ENCODE results near the gene H19.

H19 gene

DNA sequence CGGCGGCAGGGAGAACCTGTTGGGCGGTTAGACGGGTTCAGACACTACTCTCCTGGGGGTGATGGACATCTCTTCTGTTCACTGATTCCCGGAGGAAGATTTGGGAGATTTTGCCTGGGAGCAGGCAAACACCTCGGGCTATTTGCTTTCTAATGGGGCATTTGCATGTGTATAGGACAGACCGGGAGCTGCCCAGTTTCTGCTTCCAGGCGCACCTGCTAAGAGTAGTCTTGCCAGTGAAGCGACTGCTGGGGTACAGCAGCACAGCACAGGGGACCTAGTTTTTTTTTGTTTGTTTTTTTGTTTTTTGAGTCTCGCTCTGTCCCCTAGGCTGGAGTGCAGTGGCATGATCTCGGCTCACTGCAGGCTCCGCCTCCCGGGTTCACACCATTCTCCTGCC is 6.8 kb upstream of the H19 start:
- Histone ChIP-seq H3K9me3 (ENCODE audit: control insufficient read depth, insufficient read depth, low read length) (no peaks in the 10 kb centered on the region), H3K79me2 (ENCODE audit: control insufficient read depth, low read length) (no peaks in the 10 kb centered on the region), H3K36me3 (ENCODE audit: control insufficient read depth, low read length) (no peaks in the 10 kb centered on the region), H3K9me2 (replicated peaks; ENCODE audit: control insufficient read depth, low read length) (no peaks in the 10 kb centered on the region), H3K4me1 (ENCODE audit: control insufficient read depth, low read length) (no peaks in the 10 kb centered on the region), H3K4me2 (ENCODE audit: low read length) (no peak overlapping the region), H3K27ac (ENCODE audit: low read depth, low read length) (no peak overlapping the region), H3K4me3 (ENCODE audit: low read length) (no peak overlapping the region), H3F3A (ENCODE audit: control insufficient read depth, insufficient read depth) (no peaks in the 10 kb centered on the region), H3K27me3 (ENCODE audit: control insufficient read depth, low read length) (no peaks in the 10 kb centered on the region), H4K20me1 (ENCODE audit: control insufficient read depth, insufficient read depth, low read depth, low read length) (no peaks in the 10 kb centered on the region)
- no peak for TF ChIP-seq EZH2phosphoT487 (IDR thresholded peaks at IDR 0.05; ENCODE audit: borderline replicate concordance, low read length)
- TF ChIP-seq, protein P1, sequence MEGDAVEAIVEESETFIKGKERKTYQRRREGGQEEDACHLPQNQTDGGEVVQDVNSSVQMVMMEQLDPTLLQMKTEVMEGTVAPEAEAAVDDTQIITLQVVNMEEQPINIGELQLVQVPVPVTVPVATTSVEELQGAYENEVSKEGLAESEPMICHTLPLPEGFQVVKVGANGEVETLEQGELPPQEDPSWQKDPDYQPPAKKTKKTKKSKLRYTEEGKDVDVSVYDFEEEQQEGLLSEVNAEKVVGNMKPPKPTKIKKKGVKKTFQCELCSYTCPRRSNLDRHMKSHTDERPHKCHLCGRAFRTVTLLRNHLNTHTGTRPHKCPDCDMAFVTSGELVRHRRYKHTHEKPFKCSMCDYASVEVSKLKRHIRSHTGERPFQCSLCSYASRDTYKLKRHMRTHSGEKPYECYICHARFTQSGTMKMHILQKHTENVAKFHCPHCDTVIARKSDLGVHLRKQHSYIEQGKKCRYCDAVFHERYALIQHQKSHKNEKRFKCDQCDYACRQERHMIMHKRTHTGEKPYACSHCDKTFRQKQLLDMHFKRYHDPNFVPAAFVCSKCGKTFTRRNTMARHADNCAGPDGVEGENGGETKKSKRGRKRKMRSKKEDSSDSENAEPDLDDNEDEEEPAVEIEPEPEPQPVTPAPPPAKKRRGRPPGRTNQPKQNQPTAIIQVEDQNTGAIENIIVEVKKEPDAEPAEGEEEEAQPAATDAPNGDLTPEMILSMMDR (IDR thresholded peaks at IDR 0.05; ENCODE audit: low read depth, low read length, poor library complexity, severe bottlenecking), result no peak

DNA sequence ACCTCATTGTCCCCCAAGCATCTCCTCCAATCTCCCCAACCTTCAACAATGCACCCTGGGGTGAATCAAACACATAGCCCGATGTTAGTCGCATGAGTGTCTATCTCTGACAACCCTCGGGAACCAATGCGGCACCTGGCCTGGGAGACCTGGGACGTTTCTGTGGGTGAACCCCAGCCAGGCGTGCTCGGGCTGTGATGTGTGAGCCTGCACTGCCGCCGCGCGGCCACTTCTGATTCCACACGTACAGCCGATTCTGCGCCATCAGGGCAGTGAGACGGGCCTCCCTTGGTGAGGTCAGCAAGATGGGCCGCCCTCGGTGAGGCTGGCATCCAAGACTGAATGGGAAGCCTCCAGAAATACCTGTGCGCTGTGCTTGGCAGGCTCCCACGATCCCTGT is 5.2 kb upstream of the H19 start:
- no peaks in the 10 kb centered on the region for H3F3A ChIP-seq (ENCODE audit: control insufficient read depth, insufficient read depth)
- no peaks in the 10 kb centered on the region for H3K4me1 ChIP-seq (ENCODE audit: control insufficient read depth, low read length)
- H3K27me3 ChIP-seq (ENCODE audit: control insufficient read depth, low read length), result no peaks in the 10 kb centered on the region
- no peaks in the 10 kb centered on the region for H3K79me2 ChIP-seq (ENCODE audit: control insufficient read depth, low read length)
- no peak overlapping the region for H3K4me3 ChIP-seq (ENCODE audit: low read length)
- H3K9me3 ChIP-seq (ENCODE audit: control insufficient read depth, insufficient read depth, low read length), result no peaks in the 10 kb centered on the region
- TF ChIP-seq, protein P1 (IDR thresholded peaks at IDR 0.05; ENCODE audit: low read depth, low read length, poor library complexity, severe bottlenecking), result no peak
- TF ChIP-seq EZH2phosphoT487 (IDR thresholded peaks at IDR 0.05; ENCODE audit: borderline replicate concordance, low read length), result no peak
- H3K4me2 ChIP-seq (ENCODE audit: low read length), result no peak overlapping the region
- no peaks in the 10 kb centered on the region for H4K20me1 ChIP-seq (ENCODE audit: control insufficient read depth, insufficient read depth, low read depth, low read length)
- H3K27ac ChIP-seq (ENCODE audit: low read depth, low read length), result no peak overlapping the region
- H3K9me2 ChIP-seq (replicated peaks; ENCODE audit: control insufficient read depth, low read length), result no peaks in the 10 kb centered on the region
- no peaks in the 10 kb centered on the region for H3K36me3 ChIP-seq (ENCODE audit: control insufficient read depth, low read length)

DNA sequence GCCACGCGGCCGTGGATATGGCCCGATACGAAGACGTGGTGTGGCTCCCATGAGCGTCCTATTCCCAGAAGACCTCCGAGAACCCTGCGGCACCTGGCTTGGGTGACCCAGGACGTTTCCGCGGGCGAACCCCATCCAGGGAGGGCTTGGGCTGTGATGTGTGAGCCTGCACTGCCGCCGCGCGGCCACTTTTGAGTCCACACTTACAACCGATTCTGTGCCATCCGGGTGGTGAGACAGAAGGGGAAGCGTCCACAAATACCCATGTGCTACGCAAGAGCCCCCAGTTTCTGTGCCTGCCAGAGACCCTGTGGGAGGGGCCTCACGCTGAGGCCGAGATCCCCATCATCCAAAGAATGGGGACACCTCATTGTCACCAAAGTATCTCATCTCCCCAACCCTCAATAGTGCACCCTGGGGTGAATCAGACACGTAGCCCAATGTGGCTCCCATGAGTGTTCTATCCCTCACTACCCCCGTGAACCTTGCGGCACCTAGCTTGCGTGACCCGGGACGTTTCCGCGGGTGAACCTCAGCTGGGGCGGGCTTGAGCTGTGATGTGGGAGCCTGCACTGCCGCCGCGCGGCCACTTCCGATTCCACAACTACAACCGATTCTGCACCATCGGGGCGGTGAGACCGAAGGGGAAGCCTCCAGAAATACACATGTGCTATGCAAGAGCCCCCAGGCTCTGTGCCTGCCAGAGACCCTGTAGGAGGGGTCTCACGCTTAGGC is 4.6 kb upstream of the H19 start:
- no peaks in the 10 kb centered on the region for H3F3A ChIP-seq (ENCODE audit: control insufficient read depth, insufficient read depth)

More for the DNA sequence above, 4.6 kb upstream of the H19 start:
- no peak overlapping the region for H3K4me3 ChIP-seq (ENCODE audit: low read length)
- H3K4me1 ChIP-seq (ENCODE audit: control insufficient read depth, low read length), result no peaks in the 10 kb centered on the region
- H3K4me2 ChIP-seq (ENCODE audit: low read length), result no peak overlapping the region
- no peaks in the 10 kb centered on the region for H3K9me3 ChIP-seq (ENCODE audit: control insufficient read depth, insufficient read depth, low read length)
- H4K20me1 ChIP-seq (ENCODE audit: control insufficient read depth, insufficient read depth, low read depth, low read length), result no peaks in the 10 kb centered on the region
- no peak overlapping the region for H3K27ac ChIP-seq (ENCODE audit: low read depth, low read length)
- H3K79me2 ChIP-seq (ENCODE audit: control insufficient read depth, low read length), result no peaks in the 10 kb centered on the region
- H3K36me3 ChIP-seq (ENCODE audit: control insufficient read depth, low read length), result no peaks in the 10 kb centered on the region
- no peaks in the 10 kb centered on the region for H3K9me2 ChIP-seq (replicated peaks; ENCODE audit: control insufficient read depth, low read length)
- TF ChIP-seq EZH2phosphoT487 (IDR thresholded peaks at IDR 0.05; ENCODE audit: borderline replicate concordance, low read length), result no peak
- TF ChIP-seq, protein P1 (IDR thresholded peaks at IDR 0.05; ENCODE audit: low read depth, low read length, poor library complexity, severe bottlenecking), result no peak
- no peaks in the 10 kb centered on the region for H3K27me3 ChIP-seq (ENCODE audit: control insufficient read depth, low read length)

Data from DOHH2 (cell line).